ENCODE measurements around the gene C1QTNF2.

GRCh38 chr5:160303690-160304089, 66.7 kb downstream of the C1QTNF2 start:
- TF ChIP-seq POLR2AphosphoS5 (IDR thresholded peaks at IDR 0.05; ENCODE audit: low read depth, low read length) (no peak), POLR2A (IDR thresholded peaks at IDR 0.05; ENCODE audit: low read depth, low read length) (no peak)

All from GM12891 (cell line).